Loucy (cell line): ENCODE measurements around the gene LSP1.

Source experiments
- H2AFZ ChIP-seq: fragments of 200-600 bp; sonication (generic); 2 replicates; pipeline ENCODE4 v1.6.0; 2016; ENCODE audit warnings: antibody characterized with exemption, mild to moderate bottlenecking, low read length, moderate library complexity
- H3F3A ChIP-seq: fragments of 200-600 bp; 2 replicates; pipeline ENCODE4 v1.6.0; 2016; ENCODE audit warnings: antibody characterized with exemption, low read depth, mild to moderate bottlenecking
- H3K27me3 ChIP-seq: fragments of 200-600 bp; sonication (generic); 2 replicates; pipeline ENCODE4 v1.6.1; 2014; ENCODE audit warnings: low read length, mild to moderate bottlenecking; ENCODE audit not compliant: insufficient read depth, poor library complexity, severe bottlenecking
- H3K36me3 ChIP-seq: fragments of 200-600 bp; sonication (generic); 2 replicates; pipeline ENCODE4 v1.6.1; 2016; ENCODE audit warnings: low read length; ENCODE audit not compliant: insufficient read depth
- H3K4me1 ChIP-seq: fragments of 200-600 bp; sonication (generic); 2 replicates; pipeline ENCODE4 v1.5.1; 2014; ENCODE audit warnings: low read length, mild to moderate bottlenecking; ENCODE audit not compliant: insufficient read depth, poor library complexity, severe bottlenecking
- H3K4me2 ChIP-seq: fragments of 200-600 bp; sonication (generic); 2 replicates; pipeline ENCODE4 v1.6.0; 2014; ENCODE audit warnings: antibody characterized with exemption, low read length, low read depth, mild to moderate bottlenecking; ENCODE audit not compliant: poor library complexity, severe bottlenecking
- H3K4me3 ChIP-seq: fragments of 200-600 bp; sonication (generic); 2 replicates; pipeline ENCODE4 v1.5.1; 2014; ENCODE audit warnings: low read length, mild to moderate bottlenecking, mixed read lengths; ENCODE audit not compliant: poor library complexity, severe bottlenecking
- H3K79me2 ChIP-seq: fragments of 200-600 bp; sonication (generic); 2 replicates; pipeline ENCODE4 v1.6.1; 2014; ENCODE audit warnings: low read length; ENCODE audit not compliant: insufficient read depth
- H3K9ac ChIP-seq: fragments of 200-600 bp; sonication (generic); 2 replicates; pipeline ENCODE4 v1.6.0; 2014; ENCODE audit warnings: mild to moderate bottlenecking, low read depth, low read length, moderate library complexity; ENCODE audit not compliant: poor library complexity, severe bottlenecking
- H3K9me2 ChIP-seq: fragments of 200-600 bp; sonication (generic); replicated peaks from 2 replicates; pipeline ENCODE4 v1.6.1; 2016; ENCODE audit warnings: low read depth, low read length, mixed read lengths
- H3K9me3 ChIP-seq: fragments of 200-600 bp; sonication (generic); 2 replicates; pipeline ENCODE4 v1.6.1; 2014; ENCODE audit warnings: mild to moderate bottlenecking, antibody characterized with exemption, low read length, low read depth; ENCODE audit not compliant: insufficient read depth
- H4K20me1 ChIP-seq: fragments of 200-600 bp; sonication (generic); 2 replicates; pipeline ENCODE4 v1.6.0; 2014; ENCODE audit warnings: antibody characterized with exemption, low read length, mild to moderate bottlenecking; ENCODE audit not compliant: insufficient read depth, poor library complexity, severe bottlenecking
- CTCF ChIP-seq: fragments of 200-600 bp; sonication (generic); conservative IDR thresholded peaks from 2 replicates; pipeline ENCODE4 v1.5.1; 2014; ENCODE audit warnings: mild to moderate bottlenecking, antibody characterized with exemption, low read length
- EZH2phosphoT487 ChIP-seq: fragments of 200-600 bp; IDR thresholded peaks from 2 replicates; pipeline ENCODE4 v1.6.1; 2018; ENCODE audit warnings: antibody characterized with exemption, mild to moderate bottlenecking, moderate library complexity, borderline replicate concordance

Gene LSP1

GRCh38 chr11:1822648-1823375 lies 30.1 kb upstream of the LSP1 start:
- Histone ChIP-seq H4K20me1 (no peaks in the 10 kb centered on the region), H3K9ac (no peak overlapping the region), H3K4me1 (no peaks in the 10 kb centered on the region), H3K27me3 (no peaks in the 10 kb centered on the region), H3K9me3 (peaks cover 6% of the 10 kb centered on the region; the same call in 1 of the 2 replicates), H2AFZ (no peak overlapping the region), H3K36me3 (no peaks in the 10 kb centered on the region), H3K4me3 (no peak overlapping the region), H3K4me2 (no peak overlapping the region), H3K9me2 (no peaks in the 10 kb centered on the region), H3K79me2 (no peaks in the 10 kb centered on the region), H3F3A (no peaks in the 10 kb centered on the region)
- no peak for TF ChIP-seq EZH2phosphoT487
- TF ChIP-seq CTCF = no peak

- H3K27me3 ChIP-seq = no peaks in the 10 kb centered on the region
- H4K20me1 ChIP-seq = no peaks in the 10 kb centered on the region
- no peaks in the 10 kb centered on the region for H3K79me2 ChIP-seq
- no peaks in the 10 kb centered on the region for H3K36me3 ChIP-seq
- H3F3A ChIP-seq = no peaks in the 10 kb centered on the region
- H3K9me3 ChIP-seq = peaks cover 6% of the 10 kb centered on the region; the same call in 1 of the 2 replicates
- H3K4me2 ChIP-seq = no peak overlapping the region
- H3K9ac ChIP-seq = no peak overlapping the region
- H3K4me3 ChIP-seq = no peak overlapping the region
- TF ChIP-seq CTCF (no peak), EZH2phosphoT487 (no peak)
- no peaks in the 10 kb centered on the region for H3K9me2 ChIP-seq
- no peak overlapping the region for H2AFZ ChIP-seq
- H3K4me1 ChIP-seq = peaks cover under 1% of the 10 kb centered on the region
Observed at GRCh38 chr11:1823376-1824220, 29.3 kb upstream of the LSP1 start.

GRCh38 chr11:1824221-1825038 lies 28.5 kb upstream of the LSP1 start:
- no peaks in the 10 kb centered on the region for H3K36me3 ChIP-seq
- peaks cover 8% of the 10 kb centered on the region for H3K4me1 ChIP-seq
- TF ChIP-seq EZH2phosphoT487 (no peak), CTCF (no peak)
- H3K9me3 ChIP-seq = no peaks in the 10 kb centered on the region
- H3K4me3 ChIP-seq = no peak overlapping the region
- no peak overlapping the region for H3K9ac ChIP-seq
- H2AFZ ChIP-seq = no peak overlapping the region
- H3F3A ChIP-seq = no peaks in the 10 kb centered on the region
- no peaks in the 10 kb centered on the region for H3K79me2 ChIP-seq
- H3K4me2 ChIP-seq = no peak overlapping the region
- no peaks in the 10 kb centered on the region for H3K9me2 ChIP-seq
- H3K27me3 ChIP-seq = no peaks in the 10 kb centered on the region
- H4K20me1 ChIP-seq = no peaks in the 10 kb centered on the region
